HCT116 (cell line): ENCODE results near the gene PHACTR1. TPM values are rescaled to one million over a fixed set of nuclear protein-coding genes. Genes with fewer than 3 reads are reported as not detected.

Experiments used
- ATAC-seq: fragments of 200-7000 bp; cut with Tn5 transposase; 2 replicates; pipeline ENCODE4 v1.9.1; 2020; ENCODE audit warnings: mild to moderate bottlenecking, moderate library complexity
- BruUV-seq: library from RNA; stranded (reverse); fragments of 400-500 nt; replicated peaks from 2 replicates; lab custom pipeline; 2021; lab: Mats Ljungman, UMichigan
- CTCF ChIA-PET: fragments of 300-600 bp; sonication (Branson Sonifier 250); formaldehyde crosslinking; loops from one replicate; lab custom pipeline; 2021; ENCODE audit warnings: antibody characterized with exemption; lab: Charles Lee
- POLR2A ChIA-PET: fragments of 300-600, 350-600 bp; sonication (Branson Sonifier 250); formaldehyde crosslinking; loops from one replicate; lab custom pipeline; 2021; ENCODE audit warnings: antibody characterized with exemption; lab: Charles Lee
- RAD21 ChIA-PET, 2 experiments: fragments of 300-600 bp; sonication (Branson Sonifier 250); formaldehyde crosslinking; loops; one replicate each; lab custom pipeline; 2023; ENCODE audit warnings: low total read pairs in 2 of 2; ENCODE audit not compliant: uncharacterized antibody in 2 of 2, unreplicated experiment in 2 of 2, low non-redundant PET in 1 of 2; lab: Charles Lee
- DNase-seq: peaks from one replicate; pipeline ENCODE4 v3.0.0-alpha.2; 2010; ENCODE audit warnings: low read depth, low spot score
- H2AFZ ChIP-seq: fragments of 200-600 bp; shearing (Covaris generic), sonication (generic); 2 replicates; pipeline ENCODE4 v1.6.1; 2017; ENCODE audit warnings: low read depth, mixed run types, mixed read lengths, antibody characterized with exemption, low read length; ENCODE audit not compliant: poor library complexity, severe bottlenecking
- H3K27ac ChIP-seq: 2 replicates; pipeline ENCODE4 v1.5.1; 2012; ENCODE audit warnings: low read depth, low read length
- H3K27me3 ChIP-seq: fragments of 200-600 bp; sonication (generic); 2 replicates; pipeline ENCODE4 v1.6.1; 2016; ENCODE audit warnings: mixed run types, low read length, mixed read lengths; ENCODE audit not compliant: insufficient read depth
- H3K36me3 ChIP-seq, 2 experiments: fragments of 200-500 bp in 1 of 2; fragments of 200-600 bp in 1 of 2; sonication (Bioruptor generic) in 1 of 2; sonication (generic) in 1 of 2; 2 replicates each; pipeline versions ENCODE4 v1.5.1 to v1.6.1; 2014 to 2016; ENCODE audit warnings: low read length in 2 of 2, inconsistent platforms in 1 of 2, mixed read lengths in 1 of 2, mixed run types in 1 of 2; ENCODE audit not compliant: insufficient read depth in 2 of 2, control insufficient read depth in 1 of 2
- H3K4me1 ChIP-seq, 2 experiments: fragments of 200-600 bp in 1 of 2; sonication (generic) in 1 of 2; 2 replicates each; pipeline versions ENCODE4 v1.5.1 to v1.6.1; 2012 to 2017; ENCODE audit warnings: low read length in 2 of 2, inconsistent platforms in 1 of 2, mild to moderate bottlenecking in 1 of 2, mixed read lengths in 1 of 2, mixed run types in 1 of 2, moderate library complexity in 1 of 2; ENCODE audit not compliant: insufficient read depth in 2 of 2, control insufficient read depth in 1 of 2
- H3K4me2 ChIP-seq: fragments of 200-600 bp; sonication (generic); 2 replicates; pipeline ENCODE4 v1.6.1; 2017; ENCODE audit warnings: mixed run types, low read length, mixed read lengths
- H3K4me3 ChIP-seq, 2 experiments: fragments of 200-600 bp in 1 of 2; sonication (generic) in 1 of 2; replicated peaks in 1 of 2; 2 replicates each; pipeline ENCODE4 v1.5.1; 2011 to 2016; ENCODE audit warnings: low read length in 2 of 2, control low read depth in 1 of 2, low read depth in 1 of 2, mild to moderate bottlenecking in 1 of 2, mixed read lengths in 1 of 2, mixed run types in 1 of 2
- H3K79me2 ChIP-seq: fragments of 200-600 bp; sonication (generic); 2 replicates; pipeline ENCODE4 v1.6.1; 2017; ENCODE audit warnings: mild to moderate bottlenecking, mixed run types, low read length, moderate library complexity, mixed read lengths; ENCODE audit not compliant: insufficient read depth
- H3K9ac ChIP-seq: fragments of 200-600 bp; sonication (generic); 2 replicates; pipeline ENCODE4 v1.6.1; 2016; ENCODE audit warnings: low read length, mixed read lengths
- H3K9me2 ChIP-seq: fragments of 200-600 bp; sonication (generic), shearing (Covaris generic); 2 replicates; pipeline ENCODE4 v1.6.1; 2017; ENCODE audit warnings: mixed run types, mild to moderate bottlenecking, moderate library complexity; ENCODE audit not compliant: insufficient read depth
- H3K9me3 ChIP-seq, 2 experiments: fragments of 200-500 bp in 1 of 2; fragments of 200-600 bp in 1 of 2; sonication (Bioruptor generic) in 1 of 2; sonication (generic) in 1 of 2; 2 replicates each; pipeline ENCODE4 v1.6.1; 2014 to 2017; ENCODE audit warnings: low read length in 2 of 2, mixed read lengths in 2 of 2, inconsistent platforms in 1 of 2, low read depth in 1 of 2, mild to moderate bottlenecking in 1 of 2, mixed run types in 1 of 2, moderate library complexity in 1 of 2; ENCODE audit not compliant: control insufficient read depth in 1 of 2, insufficient read depth in 1 of 2
- H4K20me1 ChIP-seq: fragments of 200-600 bp; sonication (generic), shearing (Covaris generic); 2 replicates; pipeline ENCODE4 v1.6.1; 2017; ENCODE audit warnings: mixed run types, mild to moderate bottlenecking, moderate library complexity; ENCODE audit not compliant: insufficient read depth
- CEBPB ChIP-seq: IDR thresholded peaks from 2 replicates; pipeline ENCODE4 v1.6.1; 2012; ENCODE audit warnings: low read depth
- EGR1 ChIP-seq: IDR thresholded peaks from 2 replicates; pipeline ENCODE4 v1.6.1; 2012; ENCODE audit warnings: low read depth
- RAD21 ChIP-seq: IDR thresholded peaks from 2 replicates; pipeline ENCODE4 v1.6.1; 2012; ENCODE audit warnings: low read depth, mild to moderate bottlenecking
- SRF ChIP-seq: IDR thresholded peaks from 2 replicates; pipeline ENCODE4 v1.6.1; 2012; ENCODE audit warnings: low read depth
- YY1 ChIP-seq: IDR thresholded peaks from 2 replicates; pipeline ENCODE4 v1.6.1; 2011; ENCODE audit warnings: low read length, low read depth, moderate library complexity, mild to moderate bottlenecking; ENCODE audit not compliant: insufficient replicate concordance; ENCODE audit errors: extremely low read depth
- ZFX ChIP-seq: fragments of 450-650 bp; IDR thresholded peaks from 2 replicates; pipeline ENCODE4 v1.6.1; 2017
- ZNF274 ChIP-seq: fragments of 200-500 bp; sonication (Bioruptor generic); IDR thresholded peaks from 2 replicates; pipeline ENCODE4 v1.6.1; 2014; ENCODE audit warnings: mild to moderate bottlenecking, low read depth, low read length, inconsistent platforms
- intact Hi-C: fragments of 100-400 bp; cut with micrococcal nuclease; formaldehyde crosslinking; loops from 2 replicates; pipeline ENCODE4 v1.10.0; 2022
- total RNA-seq: library from RNA; stranded (reverse); gene quantifications from one replicate; pipeline ENCODE4 v1.2.1, GENCODE V29; 2021; ENCODE audit not compliant: unreplicated experiment
- TF ChIP-seq, protein P1 (sequence below): IDR thresholded peaks from 2 replicates; pipeline ENCODE4 v1.6.1; 2011; ENCODE audit warnings: mild to moderate bottlenecking, low read length, moderate library complexity; ENCODE audit not compliant: insufficient replicate concordance; ENCODE audit errors: extremely low read depth
- TF ChIP-seq, protein P2 (sequence below), 3 experiments: fragments of 200-600 bp in 1 of 3; sonication (generic) in 1 of 3; IDR thresholded peaks in 2 of 3; conservative IDR thresholded peaks in 1 of 3; 2 replicates each; pipeline ENCODE4 v1.5.1; 2012 to 2017; ENCODE audit warnings: low read depth in 2 of 3, low read length in 2 of 3, antibody characterized with exemption in 1 of 3, borderline replicate concordance in 1 of 3, control low read depth in 1 of 3, mild to moderate bottlenecking in 1 of 3, mixed read lengths in 1 of 3, mixed run types in 1 of 3, moderate library complexity in 1 of 3; ENCODE audit not compliant: insufficient read depth in 1 of 3

The PHACTR1 gene
- total RNA-seq, 1 experiment from 2014 or later = 0.17 TPM

DNA sequence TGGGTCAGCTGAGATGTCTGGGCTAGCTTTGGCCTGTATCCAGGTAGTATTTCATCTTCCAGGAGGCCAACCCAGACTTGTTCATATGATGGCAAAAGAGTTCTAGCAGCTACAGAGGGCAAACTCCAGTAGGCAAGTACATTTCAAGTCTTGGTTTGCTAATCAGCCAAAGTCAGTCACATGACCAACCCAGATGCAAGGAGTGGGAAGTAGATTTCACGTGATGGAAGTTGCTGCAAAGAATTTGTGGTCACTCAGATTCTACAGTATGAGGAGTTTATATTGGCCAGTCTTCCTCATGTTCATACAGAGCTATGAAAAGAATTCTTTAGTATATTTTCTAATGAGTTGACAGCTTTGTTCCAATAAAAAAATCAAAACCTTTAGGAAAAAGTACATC lies 101.8 kb downstream of the PHACTR1 start:
- H2AFZ ChIP-seq = no peak overlapping the region
- H3K9me3 ChIP-seq = no peaks in the 10 kb centered on the region
- no peaks in the 10 kb centered on the region for H3K79me2 ChIP-seq
- ChIA-PET RAD21 (no interaction called here), CTCF (no interaction called here), POLR2A (no interaction called here)
- H3K4me3 ChIP-seq = no peak overlapping the region
- no peak for TF ChIP-seq ZFX
- no peak for DNase-seq
- no peaks in the 10 kb centered on the region for H3K9me2 ChIP-seq
- intact Hi-C loops = no loop called here
- ATAC-seq = no peak
- no peaks in the 10 kb centered on the region for H4K20me1 ChIP-seq
- H3K9ac ChIP-seq = no peak overlapping the region
- H3K27ac ChIP-seq = no peak overlapping the region
- BruUV-seq = no TSS peak
- H3K4me1 ChIP-seq = no peaks in the 10 kb centered on the region
- H3K4me2 ChIP-seq = no peak overlapping the region
- peaks cover 71% of the 10 kb centered on the region; the same call in 1 of the 2 replicates for H3K27me3 ChIP-seq
- no peaks in the 10 kb centered on the region for H3K36me3 ChIP-seq

DNA sequence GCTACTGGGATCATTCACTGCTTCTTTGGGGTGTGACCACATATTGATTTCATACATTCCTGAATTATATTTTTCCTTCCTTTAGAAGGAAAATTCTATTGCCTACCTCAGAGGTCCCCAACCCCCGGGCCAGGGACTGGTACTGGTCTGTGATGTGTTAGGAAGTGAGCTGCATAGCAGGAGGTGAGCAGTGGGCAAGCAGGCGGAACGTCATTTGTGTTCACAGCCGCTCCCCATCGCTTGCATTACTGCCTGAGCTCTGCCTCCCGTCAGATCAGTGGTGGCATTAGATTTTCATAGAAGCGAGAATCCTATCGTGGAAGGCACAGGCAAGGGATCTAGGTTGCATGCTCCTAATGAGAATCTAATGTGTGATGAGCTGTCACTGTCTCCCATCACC lies 107.3 kb downstream of the PHACTR1 start:
- no peak overlapping the region for H3K27ac ChIP-seq
- no peak for ATAC-seq
- TF ChIP-seq ZNF274 = no peak
- no peak for TF ChIP-seq CEBPB
- TF ChIP-seq SRF = no peak
- TF ChIP-seq YY1 = no peak
- TF ChIP-seq, protein P1, sequence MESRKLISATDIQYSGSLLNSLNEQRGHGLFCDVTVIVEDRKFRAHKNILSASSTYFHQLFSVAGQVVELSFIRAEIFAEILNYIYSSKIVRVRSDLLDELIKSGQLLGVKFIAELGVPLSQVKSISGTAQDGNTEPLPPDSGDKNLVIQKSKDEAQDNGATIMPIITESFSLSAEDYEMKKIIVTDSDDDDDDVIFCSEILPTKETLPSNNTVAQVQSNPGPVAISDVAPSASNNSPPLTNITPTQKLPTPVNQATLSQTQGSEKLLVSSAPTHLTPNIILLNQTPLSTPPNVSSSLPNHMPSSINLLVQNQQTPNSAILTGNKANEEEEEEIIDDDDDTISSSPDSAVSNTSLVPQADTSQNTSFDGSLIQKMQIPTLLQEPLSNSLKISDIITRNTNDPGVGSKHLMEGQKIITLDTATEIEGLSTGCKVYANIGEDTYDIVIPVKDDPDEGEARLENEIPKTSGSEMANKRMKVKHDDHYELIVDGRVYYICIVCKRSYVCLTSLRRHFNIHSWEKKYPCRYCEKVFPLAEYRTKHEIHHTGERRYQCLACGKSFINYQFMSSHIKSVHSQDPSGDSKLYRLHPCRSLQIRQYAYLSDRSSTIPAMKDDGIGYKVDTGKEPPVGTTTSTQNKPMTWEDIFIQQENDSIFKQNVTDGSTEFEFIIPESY = no peak
- TF ChIP-seq RAD21 = no peak
- TF ChIP-seq, protein P2, sequence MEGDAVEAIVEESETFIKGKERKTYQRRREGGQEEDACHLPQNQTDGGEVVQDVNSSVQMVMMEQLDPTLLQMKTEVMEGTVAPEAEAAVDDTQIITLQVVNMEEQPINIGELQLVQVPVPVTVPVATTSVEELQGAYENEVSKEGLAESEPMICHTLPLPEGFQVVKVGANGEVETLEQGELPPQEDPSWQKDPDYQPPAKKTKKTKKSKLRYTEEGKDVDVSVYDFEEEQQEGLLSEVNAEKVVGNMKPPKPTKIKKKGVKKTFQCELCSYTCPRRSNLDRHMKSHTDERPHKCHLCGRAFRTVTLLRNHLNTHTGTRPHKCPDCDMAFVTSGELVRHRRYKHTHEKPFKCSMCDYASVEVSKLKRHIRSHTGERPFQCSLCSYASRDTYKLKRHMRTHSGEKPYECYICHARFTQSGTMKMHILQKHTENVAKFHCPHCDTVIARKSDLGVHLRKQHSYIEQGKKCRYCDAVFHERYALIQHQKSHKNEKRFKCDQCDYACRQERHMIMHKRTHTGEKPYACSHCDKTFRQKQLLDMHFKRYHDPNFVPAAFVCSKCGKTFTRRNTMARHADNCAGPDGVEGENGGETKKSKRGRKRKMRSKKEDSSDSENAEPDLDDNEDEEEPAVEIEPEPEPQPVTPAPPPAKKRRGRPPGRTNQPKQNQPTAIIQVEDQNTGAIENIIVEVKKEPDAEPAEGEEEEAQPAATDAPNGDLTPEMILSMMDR (IDR thresholded peaks at IDR 0.05 in 2 of 3, conservative IDR thresholded peaks at IDR 0.05 in 1 of 3; ENCODE audit: borderline replicate concordance in 1 of 3, insufficient read depth in 1 of 3, low read depth in 2 of 3, low read length in 2 of 3) = no peak
- no peak for TF ChIP-seq EGR1
- H3K4me3 ChIP-seq = no peak overlapping the region
- H4K20me1 ChIP-seq = no peaks in the 10 kb centered on the region
- DNase-seq = no peak
- H2AFZ ChIP-seq = no peak overlapping the region
- intact Hi-C loops = no loop called here
- ChIA-PET CTCF (no interaction called here), RAD21 (no interaction called here), POLR2A (no interaction called here)
- no peaks in the 10 kb centered on the region for H3K9me3 ChIP-seq
- no peaks in the 10 kb centered on the region for H3K79me2 ChIP-seq
- H3K9me2 ChIP-seq = no peaks in the 10 kb centered on the region
- H3K4me2 ChIP-seq = no peak overlapping the region
- no peaks in the 10 kb centered on the region for H3K36me3 ChIP-seq
- no TSS peak for BruUV-seq
- H3K9ac ChIP-seq = no peak overlapping the region
- H3K27me3 ChIP-seq = peaks cover 56% of the 10 kb centered on the region
- no peaks in the 10 kb centered on the region for H3K4me1 ChIP-seq
